ENCODE measurements around the gene MISP.

GRCh38 chr19:755063-755462 lies 4.2 kb downstream of the MISP start:
- TF ChIP-seq PHF8 (IDR thresholded peaks at IDR 0.05; ENCODE audit: borderline replicate concordance, low read length) (no peak), KAT2B (IDR thresholded peaks at IDR 0.05; ENCODE audit: low read depth, low read length) (no peak), ATF7 (IDR thresholded peaks at IDR 0.05) (no peak), POLR2A (conservative IDR thresholded peaks at IDR 0.05) (no peak), NFIC (IDR thresholded peaks at IDR 0.05) (no peak)
- TF ChIP-seq, protein P1, sequence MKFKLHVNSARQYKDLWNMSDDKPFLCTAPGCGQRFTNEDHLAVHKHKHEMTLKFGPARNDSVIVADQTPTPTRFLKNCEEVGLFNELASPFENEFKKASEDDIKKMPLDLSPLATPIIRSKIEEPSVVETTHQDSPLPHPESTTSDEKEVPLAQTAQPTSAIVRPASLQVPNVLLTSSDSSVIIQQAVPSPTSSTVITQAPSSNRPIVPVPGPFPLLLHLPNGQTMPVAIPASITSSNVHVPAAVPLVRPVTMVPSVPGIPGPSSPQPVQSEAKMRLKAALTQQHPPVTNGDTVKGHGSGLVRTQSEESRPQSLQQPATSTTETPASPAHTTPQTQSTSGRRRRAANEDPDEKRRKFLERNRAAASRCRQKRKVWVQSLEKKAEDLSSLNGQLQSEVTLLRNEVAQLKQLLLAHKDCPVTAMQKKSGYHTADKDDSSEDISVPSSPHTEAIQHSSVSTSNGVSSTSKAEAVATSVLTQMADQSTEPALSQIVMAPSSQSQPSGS (CRISPR knock-in tag; IDR thresholded peaks at IDR 0.05): no peak
